Natural killer cell (primary cell): Measurements from ENCODE around the gene ARHGAP32. TPM values are rescaled to one million over a fixed set of nuclear protein-coding genes. Genes with fewer than 3 reads are reported as not detected.

Experiments used
- ATAC-seq, 3 donors: fragments of 150-1000 bp in 2 of 3; fragments of 200-7000 bp in 1 of 3; cut with Tn5 transposase; 1 replicate in 1 of 3; 2 replicates in 2 of 3; pipeline ENCODE4 v1.10.0; 2021; ENCODE audit warnings: mild to moderate bottlenecking in 2 of 3, moderate library complexity in 2 of 3
- DNase-seq, 2 donors: peaks; one replicate each; pipeline versions ENCODE4 v3.0.0 to v3.0.0-alpha.2; 2013 to 2021; ENCODE audit warnings: mixed read lengths in 1 of 2
- H3K27ac ChIP-seq: one replicate; pipeline ENCODE4 v1.5.1; 2013; ENCODE audit warnings: mild to moderate bottlenecking, low read length
- H3K27me3 ChIP-seq: one replicate; pipeline ENCODE4 v1.6.1; 2013; ENCODE audit warnings: low read length; ENCODE audit not compliant: control insufficient read depth, insufficient read depth
- H3K36me3 ChIP-seq: one replicate; pipeline ENCODE4 v1.6.1; 2013; ENCODE audit warnings: low read length; ENCODE audit not compliant: control insufficient read depth, insufficient read depth
- H3K4me1 ChIP-seq: one replicate; pipeline ENCODE4 v1.6.1; 2013; ENCODE audit warnings: low read length; ENCODE audit not compliant: control insufficient read depth, insufficient read depth
- H3K4me3 ChIP-seq: one replicate; pipeline ENCODE4 v1.5.1; 2013; ENCODE audit warnings: low read length
- H3K9me3 ChIP-seq: one replicate; pipeline ENCODE4 v1.6.1; 2013; ENCODE audit warnings: low read length; ENCODE audit not compliant: control insufficient read depth, insufficient read depth
- H3K27ac Mint-ChIP-seq, 2 donors: one replicate each; pipeline ENCODE4 v1.8.0; 2022; ENCODE audit warnings: mild to moderate bottlenecking in 2 of 2, mixed read lengths in 2 of 2, moderate library complexity in 1 of 2
- H3K27me3 Mint-ChIP-seq, 2 donors: one replicate each; pipeline ENCODE4 v1.8.0; 2022; ENCODE audit warnings: low read depth in 2 of 2, mixed read lengths in 2 of 2
- H3K36me3 Mint-ChIP-seq: one replicate; pipeline ENCODE4 v1.8.0; 2022; ENCODE audit warnings: mixed read lengths
- H3K4me1 Mint-ChIP-seq, 2 donors: one replicate each; pipeline ENCODE4 v1.8.0; 2022; ENCODE audit warnings: mixed read lengths in 2 of 2
- H3K4me3 Mint-ChIP-seq: one replicate; pipeline ENCODE4 v1.8.0; 2022; ENCODE audit warnings: mild to moderate bottlenecking, moderate library complexity, mixed read lengths
- H3K9me3 Mint-ChIP-seq, 2 donors: one replicate each; pipeline ENCODE4 v1.8.0; 2022; ENCODE audit warnings: mixed read lengths in 2 of 2
- WGBS: methylation state at CpG from one replicate; pipeline ENCODE4 v1.1.7; 2013; ENCODE audit warnings: missing lambda C conversion rate; ENCODE audit not compliant: insufficient coverage; 5-methylcytosine and 5-hydroxymethylcytosine counted together
- intact Hi-C: fragments of 100-400 bp; cut with micrococcal nuclease; formaldehyde crosslinking; loops from one replicate; pipeline ENCODE4 v1.14.2; 2022
- total RNA-seq, 4 donors: library from RNA; stranded (reverse); fragments of 120-200 nt in 1 of 4; gene quantifications; one replicate each; pipeline versions ENCODE4 v1.2.3 to v1.2.4, GENCODE V29; 2013 to 2022
- TF ChIP-seq, protein P1 (sequence below): fragments of 200-600 bp; IDR thresholded peaks from one replicate; pipeline ENCODE4 v1.8.0; 2022; ENCODE audit warnings: antibody characterized with exemption

ARHGAP32 gene
- total RNA-seq, 3 donors from 2014 or later (not counting 1 experiment from before 2014, with no cell fraction given), result 2.5 to 4.6 (median 2.7) TPM

DNA sequence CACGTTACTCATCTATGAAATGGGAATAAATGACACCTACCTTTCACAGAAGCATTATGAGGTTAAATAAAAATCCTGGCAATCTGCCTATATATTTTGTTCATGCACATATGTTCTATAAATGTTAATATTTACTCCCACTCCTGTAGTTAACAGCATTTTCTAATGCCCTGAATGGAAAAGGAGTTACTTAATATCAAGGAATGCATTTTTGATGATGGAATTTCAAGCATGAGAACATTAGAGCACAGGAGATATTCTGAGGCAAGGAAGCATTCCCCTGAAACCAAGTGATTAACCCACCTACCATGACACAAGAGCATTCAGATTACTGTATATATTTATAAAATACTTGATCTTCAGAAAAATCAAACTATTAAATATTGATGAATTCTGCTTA lies 102.1 kb downstream of the ARHGAP32 start:
- Histone ChIP-seq H3K36me3 (no peaks in the 10 kb centered on the region), H3K4me1 (no peaks in the 10 kb centered on the region), H3K27me3 (no peaks in the 10 kb centered on the region), H3K9me3 (no peaks in the 10 kb centered on the region), H3K4me3 (no peak overlapping the region), H3K27ac (no peak overlapping the region)
- DNase-seq, result no peak
- Mint-ChIP-seq H3K4me1 (no peaks in the 10 kb centered on the region), H3K27me3 (no peaks in the 10 kb centered on the region), H3K4me3 (no peak overlapping the region), H3K36me3 (no peaks in the 10 kb centered on the region), H3K27ac (no peak overlapping the region), H3K9me3 (no peaks in the 10 kb centered on the region)
- 83% methylated on average over 1 of the region's 1 CpG for WGBS
- no peak for ATAC-seq
- intact Hi-C loops, result no loop called here
- TF ChIP-seq, protein P1, sequence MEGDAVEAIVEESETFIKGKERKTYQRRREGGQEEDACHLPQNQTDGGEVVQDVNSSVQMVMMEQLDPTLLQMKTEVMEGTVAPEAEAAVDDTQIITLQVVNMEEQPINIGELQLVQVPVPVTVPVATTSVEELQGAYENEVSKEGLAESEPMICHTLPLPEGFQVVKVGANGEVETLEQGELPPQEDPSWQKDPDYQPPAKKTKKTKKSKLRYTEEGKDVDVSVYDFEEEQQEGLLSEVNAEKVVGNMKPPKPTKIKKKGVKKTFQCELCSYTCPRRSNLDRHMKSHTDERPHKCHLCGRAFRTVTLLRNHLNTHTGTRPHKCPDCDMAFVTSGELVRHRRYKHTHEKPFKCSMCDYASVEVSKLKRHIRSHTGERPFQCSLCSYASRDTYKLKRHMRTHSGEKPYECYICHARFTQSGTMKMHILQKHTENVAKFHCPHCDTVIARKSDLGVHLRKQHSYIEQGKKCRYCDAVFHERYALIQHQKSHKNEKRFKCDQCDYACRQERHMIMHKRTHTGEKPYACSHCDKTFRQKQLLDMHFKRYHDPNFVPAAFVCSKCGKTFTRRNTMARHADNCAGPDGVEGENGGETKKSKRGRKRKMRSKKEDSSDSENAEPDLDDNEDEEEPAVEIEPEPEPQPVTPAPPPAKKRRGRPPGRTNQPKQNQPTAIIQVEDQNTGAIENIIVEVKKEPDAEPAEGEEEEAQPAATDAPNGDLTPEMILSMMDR, result no peak

GRCh38 chr11:129089279-129089678 lies 102.8 kb downstream of the ARHGAP32 start:
- peaks cover 4% of the 10 kb centered on the region in 2 donors for H3K9me3 Mint-ChIP-seq
- no peaks in the 10 kb centered on the region for H3K36me3 ChIP-seq
- no peaks in the 10 kb centered on the region for H3K27me3 Mint-ChIP-seq
- DNase-seq (no peak), ATAC-seq (no peak)
- no peak overlapping the region for H3K4me3 Mint-ChIP-seq
- H3K27ac ChIP-seq, result no peak overlapping the region
- H3K9me3 ChIP-seq, result no peaks in the 10 kb centered on the region
- peaks cover 5% of the 10 kb centered on the region for H3K36me3 Mint-ChIP-seq
- no peaks in the 10 kb centered on the region for H3K4me1 Mint-ChIP-seq
- no peaks in the 10 kb centered on the region for H3K4me1 ChIP-seq
- H3K4me3 ChIP-seq, result no peak overlapping the region
- H3K27me3 ChIP-seq, result no peaks in the 10 kb centered on the region
- intact Hi-C loops, result no loop called here
- TF ChIP-seq, protein P1, result no peak
- 81% methylated on average over 5 of the region's 5 CpGs for WGBS
- H3K27ac Mint-ChIP-seq, result no peak overlapping the region

GRCh38 chr11:129086976-129087375 lies 105.1 kb downstream of the ARHGAP32 start:
- peaks cover 17% of the 10 kb centered on the region for H3K36me3 Mint-ChIP-seq
- peaks cover 16 to 19% of the 10 kb centered on the region in 2 donors for H3K9me3 Mint-ChIP-seq
- Histone ChIP-seq H3K27ac (no peak overlapping the region), H3K27me3 (no peaks in the 10 kb centered on the region), H3K36me3 (no peaks in the 10 kb centered on the region), H3K4me3 (no peak overlapping the region), H3K4me1 (no peaks in the 10 kb centered on the region), H3K9me3 (no peaks in the 10 kb centered on the region)
- no peak overlapping the region for H3K4me3 Mint-ChIP-seq
- TF ChIP-seq, protein P1, result no peak
- H3K27me3 Mint-ChIP-seq, result no peaks in the 10 kb centered on the region
- no peak for DNase-seq
- H3K27ac Mint-ChIP-seq, result no peak overlapping the region
- ATAC-seq, result no peak
- intact Hi-C loops, result no loop called here
- 82% methylated on average over 1 of the region's 1 CpG for WGBS
- no peaks in the 10 kb centered on the region for H3K4me1 Mint-ChIP-seq

GRCh38 chr11:129077191-129077590 lies 114.9 kb downstream of the ARHGAP32 start:
- no peaks in the 10 kb centered on the region for H3K9me3 ChIP-seq
- TF ChIP-seq, protein P1, result no peak
- ATAC-seq (no peak), DNase-seq (no peak)
- Mint-ChIP-seq H3K4me1 (no peaks in the 10 kb centered on the region), H3K9me3 (peaks cover 2 to 3% of the 10 kb centered on the region in 2 donors), H3K27me3 (no peaks in the 10 kb centered on the region), H3K27ac (no peak overlapping the region), H3K4me3 (no peak overlapping the region), H3K36me3 (no peaks in the 10 kb centered on the region)
- intact Hi-C loops, result no loop called here
- H3K27me3 ChIP-seq, result no peaks in the 10 kb centered on the region
- 94% methylated on average over 5 of the region's 5 CpGs for WGBS
- H3K36me3 ChIP-seq, result no peaks in the 10 kb centered on the region
- no peak overlapping the region for H3K27ac ChIP-seq
- no peaks in the 10 kb centered on the region for H3K4me1 ChIP-seq
- no peak overlapping the region for H3K4me3 ChIP-seq
